CD1c-positive myeloid dendritic cell (primary cell): Measurements from ENCODE around the gene GAN.
A peak's percentile ranks its signal among the peaks of the same experiment; 100 is the strongest.
"Not testable (repeated sequence)": the region's sequence is repeated elsewhere in the genome, so short reads cannot be mapped to it uniquely, and the experiment has no call there.

ENCODE experiments used
- DNase-seq: peaks from one replicate; pipeline ENCODE4 v3.0.0-alpha.2; 2016; ENCODE audit errors: extremely low spot score

GAN gene

GRCh38 chr16:81397879-81398520 lies 83.2 kb downstream of the GAN start:
- peak; percentile 4 for DNase-seq

- DNase-seq = no peak
Observed at GRCh38 chr16:81399909-81400308, 85.1 kb downstream of the GAN start.

DNA sequence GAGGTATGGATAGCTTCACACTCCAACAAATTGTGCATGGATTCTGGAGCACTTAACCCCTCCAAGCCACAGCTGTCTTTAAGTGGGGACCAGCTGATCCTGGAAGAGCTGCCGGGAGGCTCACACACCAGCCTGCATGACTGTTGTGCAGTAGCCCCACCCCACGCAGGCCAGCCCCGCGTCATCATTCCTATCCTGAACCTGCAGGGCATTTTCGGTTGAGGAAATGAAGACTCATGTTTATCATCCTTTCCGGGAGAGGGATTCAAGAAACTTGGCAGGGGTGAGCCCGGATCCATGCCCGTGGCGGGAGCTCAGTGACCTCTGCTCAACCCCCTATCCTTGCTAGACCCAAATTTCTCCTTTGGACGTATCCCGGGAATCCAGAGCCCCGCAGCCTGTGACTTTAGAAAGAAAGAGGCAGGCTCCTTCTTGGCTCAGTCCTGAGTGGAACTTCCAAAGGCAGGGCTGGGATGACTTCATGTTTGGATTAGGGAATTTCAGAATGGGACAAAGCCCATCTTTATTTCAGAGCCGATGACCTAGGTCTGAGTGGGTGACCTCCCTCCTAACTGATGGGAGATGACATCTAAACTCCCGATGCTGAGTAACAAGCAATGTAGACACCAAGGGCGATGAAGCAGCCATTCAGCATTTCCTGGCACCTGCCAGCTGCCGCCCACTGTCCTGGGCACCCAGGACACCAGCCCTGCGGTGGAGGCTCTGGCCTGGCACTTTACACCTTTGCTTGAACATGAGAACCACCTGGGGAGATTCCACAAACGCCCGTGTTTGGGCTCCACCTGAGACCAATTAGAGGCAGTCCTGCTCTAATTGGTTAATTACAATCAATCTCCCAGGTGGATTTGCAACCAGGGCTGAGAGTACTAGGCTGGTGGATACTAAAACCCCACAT lies 86.5 kb downstream of the GAN start:
- no peak for DNase-seq

- DNase-seq = no peak
Observed at GRCh38 chr16:81403208-81403600, 88.4 kb downstream of the GAN start.

GRCh38 chr16:81403601-81404391 lies 89.0 kb downstream of the GAN start:
- peak; percentile 92 for DNase-seq

DNA sequence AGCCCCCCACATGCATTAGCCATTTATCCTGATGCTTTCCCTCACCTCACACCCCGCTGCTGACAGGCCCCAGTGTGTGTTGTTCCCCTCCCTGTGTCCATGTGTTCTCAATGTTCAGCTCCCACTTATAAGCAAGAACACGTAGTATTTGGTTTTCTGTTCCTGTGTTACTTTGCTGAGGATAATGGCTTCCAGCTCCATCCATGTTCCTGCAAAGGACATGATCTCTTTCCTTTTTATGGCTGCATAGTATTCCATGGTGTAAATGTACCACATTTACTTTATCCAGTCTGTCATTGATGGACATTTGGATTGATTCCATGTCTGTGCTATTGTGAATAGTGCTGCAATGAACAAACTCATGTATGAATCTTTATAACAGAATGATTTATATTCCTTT lies 90.2 kb downstream of the GAN start:
- not testable (repeated sequence) for DNase-seq

GRCh38 chr16:81405702-81406113 lies 90.9 kb downstream of the GAN start:
- no peak for DNase-seq

GRCh38 chr16:81408409-81408950 lies 93.7 kb downstream of the GAN start:
- DNase-seq = no peak

- no peak for DNase-seq
Observed at GRCh38 chr16:81409016-81409556, 94.3 kb downstream of the GAN start.

DNA sequence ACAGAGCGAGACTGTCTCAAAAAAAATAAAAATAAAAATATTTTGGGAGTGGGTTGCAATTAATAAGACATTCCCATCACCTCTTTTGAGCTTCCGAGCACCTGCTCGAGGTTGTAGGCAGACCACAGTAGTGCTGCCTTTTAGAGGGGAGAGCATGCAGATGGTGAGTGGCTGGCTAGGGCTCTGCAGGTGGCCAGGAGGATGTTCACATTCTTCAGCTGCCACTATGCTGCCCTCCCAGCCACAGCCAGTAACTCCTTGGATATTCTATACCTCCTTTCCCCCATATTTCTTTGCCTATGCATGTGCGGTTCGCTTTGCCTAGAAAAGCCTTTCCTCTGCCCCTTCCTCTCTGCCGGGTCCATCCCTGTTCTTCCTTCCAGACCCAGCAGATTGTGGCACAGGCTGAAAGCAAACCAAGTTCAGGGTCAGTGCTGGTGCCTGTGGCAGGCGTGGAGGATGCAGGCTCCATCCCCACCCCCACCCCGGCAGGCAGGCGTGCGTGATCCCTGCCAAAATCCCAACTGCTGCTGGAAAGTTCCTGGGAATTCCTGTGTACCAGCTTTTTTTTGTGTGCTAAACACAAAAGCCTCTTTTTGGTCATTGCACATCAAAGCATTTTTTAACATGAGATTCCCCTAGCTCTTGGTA lies 96.0 kb downstream of the GAN start:
- DNase-seq = no peak

- no peak for DNase-seq
Observed at GRCh38 chr16:81413245-81413990, 98.7 kb downstream of the GAN start.

- DNase-seq = no peak
Observed at GRCh38 chr16:81415751-81416150, 101.0 kb downstream of the GAN start.

GRCh38 chr16:81416749-81417148 lies 102.0 kb downstream of the GAN start:
- no peak for DNase-seq

DNA sequence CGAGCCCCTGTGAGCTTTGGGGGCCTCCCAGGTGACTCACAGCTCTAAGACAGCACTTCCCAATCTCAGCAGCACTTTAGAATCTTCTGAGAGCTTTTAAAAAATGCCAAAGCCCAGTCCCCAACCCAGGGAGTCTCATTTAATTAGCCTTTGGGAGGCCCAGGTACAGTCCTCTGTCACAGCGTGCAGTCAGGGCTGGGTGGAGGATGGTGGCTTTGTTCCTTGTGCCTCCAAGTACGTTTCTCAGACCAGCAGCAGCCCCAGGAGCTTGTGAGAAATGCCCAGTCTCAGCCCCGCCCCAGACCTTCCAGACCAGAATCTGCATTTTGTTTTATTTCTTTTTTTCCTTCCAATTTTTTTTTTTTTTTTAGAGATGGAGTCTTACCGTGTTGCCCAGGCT lies 102.4 kb downstream of the GAN start:
- no peak for DNase-seq

DNA sequence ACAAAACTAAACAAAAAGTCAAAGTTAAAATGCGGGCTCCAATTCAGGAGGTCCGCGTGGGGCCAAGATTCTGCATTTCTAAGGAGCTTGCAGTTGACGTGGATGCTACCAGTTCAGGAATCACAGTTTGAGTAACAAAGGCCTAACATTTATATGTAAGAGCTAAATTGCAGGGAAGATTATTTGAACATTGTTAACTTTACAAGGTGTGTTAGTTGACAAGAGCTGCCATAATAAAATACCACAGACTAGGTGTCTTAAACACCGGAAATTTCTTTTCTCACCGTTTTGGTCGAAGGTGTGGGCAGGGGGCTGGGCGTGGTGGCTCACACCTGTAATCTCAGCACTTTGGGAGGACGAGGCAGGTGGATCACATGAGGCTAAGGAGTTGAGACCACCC lies 105.0 kb downstream of the GAN start:
- no peak for DNase-seq

DNA sequence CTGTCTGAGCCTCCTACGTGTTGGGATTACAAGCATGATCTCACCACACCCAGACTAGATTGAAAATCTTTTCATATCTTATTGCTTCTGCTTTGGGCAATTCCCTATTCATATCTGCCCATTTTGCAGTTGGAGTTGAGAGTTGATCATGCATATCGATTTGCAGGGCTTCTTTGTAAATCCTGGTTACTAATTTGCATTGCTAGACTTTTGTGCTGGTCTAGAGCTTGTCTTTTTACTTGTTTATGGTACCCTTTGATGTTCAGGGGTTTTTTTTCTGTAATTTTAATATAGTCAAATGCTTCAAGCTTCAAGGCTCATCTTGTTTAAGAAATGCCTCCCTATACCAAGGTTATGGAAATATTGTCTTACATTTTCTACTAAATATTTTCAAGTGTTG lies 106.4 kb downstream of the GAN start:
- no peak for DNase-seq

DNA sequence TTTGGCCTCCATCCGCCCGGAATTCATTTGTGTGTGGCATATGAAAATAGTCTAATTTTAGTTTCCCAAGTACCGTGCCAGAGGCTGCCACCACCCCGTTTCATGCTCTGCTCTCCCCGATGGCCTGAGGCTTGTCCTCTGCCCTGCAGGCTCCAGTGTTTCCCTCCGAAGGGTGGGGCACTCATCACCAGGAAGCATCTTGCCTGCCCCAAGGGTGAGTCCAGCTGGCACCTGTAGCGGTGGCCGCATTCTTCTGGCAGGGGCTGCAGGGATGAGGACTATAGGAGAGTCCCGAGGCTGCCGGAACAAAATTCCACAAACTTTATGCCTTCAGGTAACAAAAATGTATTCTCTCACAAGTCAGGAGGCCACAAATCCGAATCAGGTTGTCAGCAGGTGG lies 106.8 kb downstream of the GAN start:
- no peak for DNase-seq

GRCh38 chr16:81422153-81422552 lies 107.4 kb downstream of the GAN start:
- DNase-seq = not testable (repeated sequence)

DNA sequence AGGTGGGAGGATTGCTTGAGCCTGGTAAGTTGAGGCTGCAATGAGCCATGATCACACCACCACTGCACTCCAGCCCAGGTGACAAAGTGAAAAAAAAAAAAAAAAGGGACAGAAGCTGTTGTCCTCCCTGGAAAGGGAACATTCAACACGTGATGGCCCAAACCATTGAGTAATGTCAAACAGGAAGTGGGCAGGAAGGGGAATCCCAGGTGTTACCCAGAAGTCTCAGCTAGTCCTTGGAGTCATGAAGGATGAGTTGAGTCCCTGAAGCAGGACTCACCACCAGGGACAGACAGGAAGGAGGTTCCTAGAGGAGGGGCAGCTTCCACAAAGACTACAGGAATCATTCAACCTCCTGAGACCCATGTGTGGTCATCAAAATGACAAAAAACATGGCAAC lies 110.0 kb downstream of the GAN start:
- DNase-seq = peak; percentile 84

DNA sequence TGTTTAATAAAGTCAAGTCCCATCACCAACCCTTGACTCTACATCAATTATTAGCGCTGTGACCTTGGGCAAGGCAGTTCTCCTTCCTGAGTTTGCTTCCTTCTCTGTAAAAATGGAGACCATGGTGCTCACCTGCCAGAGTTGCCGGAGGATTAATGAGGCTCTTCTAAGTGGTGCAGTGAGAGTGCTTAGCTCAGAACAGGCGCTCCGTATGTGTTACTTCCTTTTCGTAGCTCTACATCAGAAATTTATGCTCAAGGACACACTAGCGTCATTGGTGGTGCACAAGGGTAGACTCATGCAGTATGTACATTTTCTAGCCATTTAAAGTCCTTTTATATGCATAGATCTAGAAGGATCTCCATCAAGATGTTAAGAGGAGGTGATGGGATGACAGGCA lies 112.5 kb downstream of the GAN start:
- no peak for DNase-seq
